GM18867 (cell line): Measurements from ENCODE around the gene HAPLN1.

Experiments
- ATAC-seq: cut with Tn5 transposase; IDR thresholded peaks from one replicate; pipeline ENCODE4 v1.9.1; 2021; ENCODE audit warnings: mild to moderate bottlenecking, moderate library complexity; ENCODE audit not compliant: unreplicated experiment

The HAPLN1 gene

DNA sequence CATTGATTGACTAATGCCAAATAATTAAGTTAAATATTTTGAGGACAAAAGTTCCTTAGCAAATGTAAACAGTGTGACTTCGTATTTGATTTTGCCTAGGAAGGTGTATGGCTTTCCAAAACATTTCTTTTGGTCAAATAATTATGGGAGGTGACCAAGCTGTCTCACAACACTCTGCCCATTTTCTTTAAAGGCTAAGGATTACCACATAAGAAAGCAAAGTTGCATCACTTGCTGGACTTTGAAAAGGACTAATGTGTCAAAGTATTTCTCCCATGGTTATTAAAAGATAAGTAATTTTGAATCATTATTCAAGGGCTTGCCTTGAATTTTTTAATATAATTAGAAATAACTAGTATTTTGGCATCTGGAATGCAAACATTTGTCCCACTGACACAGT, 74.7 kb downstream of the HAPLN1 start:
- no peak for ATAC-seq

- ATAC-seq = no peak
These were observed 76.4 kb downstream of the HAPLN1 start for GRCh38 chr5:83644301-83644700.

- no peak for ATAC-seq
These were observed 78.7 kb downstream of the HAPLN1 start for GRCh38 chr5:83641946-83642345.

DNA sequence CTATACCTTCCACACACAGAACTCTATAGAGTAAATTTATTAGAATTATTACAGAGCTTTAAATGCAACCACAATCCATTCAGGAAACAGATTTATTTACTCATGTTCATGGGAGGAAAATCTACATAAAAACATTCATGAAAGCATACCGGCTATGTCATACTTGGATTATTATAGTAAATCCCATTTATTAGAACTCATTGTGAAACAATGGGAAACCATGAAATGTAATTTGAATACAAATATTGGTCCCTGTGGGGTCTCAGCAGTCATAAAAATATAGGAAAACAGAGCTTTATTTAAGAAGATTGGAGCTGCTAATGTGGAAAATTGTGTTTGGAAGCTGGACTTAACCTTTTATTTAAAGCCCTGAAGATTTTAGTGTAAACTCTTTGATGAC, 80.7 kb downstream of the HAPLN1 start:
- no peak for ATAC-seq

- no peak for ATAC-seq
These were observed 84.5 kb downstream of the HAPLN1 start for GRCh38 chr5:83636156-83636555.

DNA sequence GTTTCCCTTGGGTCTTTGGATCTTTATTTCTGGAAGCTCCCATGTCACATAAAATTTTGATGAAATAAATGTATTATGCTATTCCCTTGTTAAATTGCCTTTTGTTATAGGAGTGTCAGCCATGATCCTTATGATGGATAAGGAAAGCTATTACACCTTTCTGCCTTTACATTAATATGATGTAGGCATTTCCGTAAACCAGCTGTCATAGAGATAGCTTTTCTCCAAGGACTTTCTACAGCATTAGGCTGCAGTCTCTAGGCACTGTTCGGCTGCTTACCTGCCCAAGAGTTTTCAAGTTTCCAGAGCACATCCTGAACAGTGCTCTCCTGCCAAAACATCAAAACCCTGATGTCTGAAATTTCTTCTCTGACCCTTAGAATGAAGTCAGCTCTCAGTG, 87.4 kb downstream of the HAPLN1 start:
- no peak for ATAC-seq

GRCh38 chr5:83632874-83633273, 87.8 kb downstream of the HAPLN1 start:
- no peak for ATAC-seq

DNA sequence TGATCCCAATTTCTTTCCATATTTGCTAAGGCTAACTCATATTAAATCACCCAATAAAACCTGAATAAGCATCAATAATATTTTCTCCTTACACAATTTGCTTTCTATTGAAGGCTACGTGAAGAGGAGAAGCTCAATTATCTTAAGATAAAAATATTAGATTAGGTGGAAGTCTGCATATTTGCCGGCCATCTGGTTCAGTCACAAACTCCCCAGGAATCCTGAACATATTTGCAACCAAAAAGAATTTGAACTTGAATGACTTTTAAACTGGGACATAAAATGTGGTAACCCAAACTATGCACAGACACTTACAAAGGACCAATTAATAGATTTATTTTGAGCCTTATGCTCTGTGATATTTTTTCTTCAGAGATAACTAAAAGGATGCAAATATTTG, 92.3 kb downstream of the HAPLN1 start:
- ATAC-seq = no peak

GRCh38 chr5:83614841-83615240, 105.8 kb downstream of the HAPLN1 start:
- no peak for ATAC-seq

DNA sequence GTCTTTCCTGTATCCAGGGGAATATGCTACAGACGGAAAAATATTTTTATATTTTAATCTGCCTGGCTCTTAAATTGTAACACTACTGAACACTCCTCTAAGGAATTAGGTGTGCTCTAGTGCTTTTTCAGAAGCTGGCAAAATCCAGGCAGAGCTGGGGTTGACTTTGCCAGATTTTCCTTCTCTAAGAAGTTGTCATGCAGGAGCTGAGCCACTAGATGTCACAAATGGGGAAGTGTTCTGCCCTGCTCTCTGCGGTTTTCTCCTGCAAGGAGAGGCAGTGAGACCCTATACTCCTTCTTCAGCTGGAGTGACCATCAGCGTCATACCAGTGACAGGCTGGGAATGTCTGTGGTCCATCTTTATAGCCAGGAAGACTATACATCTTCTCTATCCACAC, 112.5 kb downstream of the HAPLN1 start:
- ATAC-seq = peak; percentile 69

DNA sequence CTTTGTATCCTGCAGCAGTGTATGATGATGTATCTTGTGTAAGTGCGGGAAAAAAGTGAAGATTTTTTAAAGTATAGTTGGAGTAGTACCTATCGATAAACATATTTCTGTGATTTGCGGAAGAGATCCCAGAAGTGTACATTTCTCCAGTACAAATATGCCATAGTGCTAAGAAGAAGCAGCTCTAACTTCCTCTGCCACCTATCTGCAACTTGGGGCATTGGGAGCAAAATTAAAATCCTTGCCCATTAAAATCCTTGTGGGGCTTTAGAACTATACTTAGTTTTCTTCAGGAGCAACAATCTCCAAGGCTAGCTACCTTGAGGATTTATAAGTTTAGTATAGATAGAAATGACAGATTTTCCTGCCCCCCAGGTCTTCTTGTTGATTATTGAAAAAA, 125.4 kb downstream of the HAPLN1 start:
- ATAC-seq = no peak

- ATAC-seq = no peak
These were observed 129.7 kb downstream of the HAPLN1 start for GRCh38 chr5:83590966-83591365.

DNA sequence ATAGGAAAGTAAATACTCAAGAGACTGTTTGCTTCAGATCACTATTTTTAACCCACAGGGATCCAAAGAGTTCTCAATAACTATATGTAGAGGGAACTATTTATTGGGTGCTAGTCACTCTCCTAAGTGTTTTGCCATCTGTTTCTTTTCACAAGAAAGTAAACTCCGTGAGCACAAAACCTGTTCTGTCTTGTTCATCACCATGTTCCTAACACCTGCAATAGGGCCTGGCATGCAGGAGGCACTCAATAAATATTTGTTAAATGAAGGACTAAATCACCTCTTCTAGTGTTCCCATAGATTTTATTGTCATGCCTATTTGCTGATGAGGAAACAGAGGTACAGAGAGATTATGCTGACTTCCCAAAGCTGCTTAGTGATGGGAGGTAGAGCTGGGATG, 130.9 kb downstream of the HAPLN1 start:
- ATAC-seq = no peak
